ENCODE results near the gene SCARF2. TPM values are rescaled to one million over a fixed set of nuclear protein-coding genes. Genes with fewer than 3 reads are reported as not detected.
"Not testable (repeated sequence)": the region's sequence is repeated elsewhere in the genome, so short reads cannot be mapped to it uniquely, and the experiment has no call there.

Gene SCARF2
- total RNA-seq, 4 donors from 2014 or later, result 1.1 to 6.9 (median 2.4) TPM

DNA sequence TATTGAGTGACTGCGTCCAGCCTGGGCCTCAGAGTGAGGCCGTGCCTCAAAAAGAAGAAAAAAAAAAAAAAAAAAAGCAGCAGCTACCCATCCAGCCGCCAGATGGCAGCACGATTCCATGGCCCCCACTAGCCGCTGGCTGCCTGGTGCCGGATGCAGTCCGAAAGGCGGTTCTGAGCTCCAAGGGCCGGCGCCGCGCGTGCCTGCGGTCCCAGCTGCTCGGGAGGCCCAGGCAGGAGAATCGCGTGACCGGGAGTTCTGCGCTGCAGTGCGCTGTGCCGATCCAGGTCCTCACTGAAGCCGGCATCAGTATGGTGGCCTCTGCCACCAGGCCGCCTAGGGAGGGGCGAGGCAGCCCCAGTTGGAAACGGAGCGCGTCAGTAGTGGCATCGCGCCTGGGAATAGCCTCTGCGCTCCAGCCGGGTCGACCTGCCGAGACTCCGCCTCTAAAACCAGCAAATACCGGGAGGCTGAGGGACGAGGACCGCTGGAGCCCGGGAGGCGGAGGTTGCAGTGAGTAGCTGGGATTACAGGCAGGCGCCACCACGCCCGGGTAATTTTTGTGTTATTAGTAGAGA, 19.3 kb downstream of the SCARF2 start:
- H3K27ac ChIP-seq, result peak overlapping the region in 3 of 4 donors; percentile 39 to 62 (median 47)
- no peak for DNase-seq
- H3K4me1 ChIP-seq, result peaks cover 4 to 20% (median 11%) of the 10 kb centered on the region in 3 donors
- no peaks in the 10 kb centered on the region for H3K9me3 ChIP-seq
- H3K4me3 ChIP-seq, result peak overlapping the region in 3 of 4 donors; percentile 32 to 63 (median 40)
- H3K27me3 ChIP-seq, result peaks cover 0 to 11% (median 0%) of the 10 kb centered on the region in 4 donors
- intact Hi-C loops (cut with DNase I), result loop anchor here (5.0 kb wide), 1 partner anchor 79 kb away; the partner anchor contains the start of gene KLHL22
- WGBS, 2 donors, result 4 to 37% methylated on average over 10 to 14 of the region's 42 CpGs
- H3K36me3 ChIP-seq, result no peaks in the 10 kb centered on the region
- TF ChIP-seq, protein P1, sequence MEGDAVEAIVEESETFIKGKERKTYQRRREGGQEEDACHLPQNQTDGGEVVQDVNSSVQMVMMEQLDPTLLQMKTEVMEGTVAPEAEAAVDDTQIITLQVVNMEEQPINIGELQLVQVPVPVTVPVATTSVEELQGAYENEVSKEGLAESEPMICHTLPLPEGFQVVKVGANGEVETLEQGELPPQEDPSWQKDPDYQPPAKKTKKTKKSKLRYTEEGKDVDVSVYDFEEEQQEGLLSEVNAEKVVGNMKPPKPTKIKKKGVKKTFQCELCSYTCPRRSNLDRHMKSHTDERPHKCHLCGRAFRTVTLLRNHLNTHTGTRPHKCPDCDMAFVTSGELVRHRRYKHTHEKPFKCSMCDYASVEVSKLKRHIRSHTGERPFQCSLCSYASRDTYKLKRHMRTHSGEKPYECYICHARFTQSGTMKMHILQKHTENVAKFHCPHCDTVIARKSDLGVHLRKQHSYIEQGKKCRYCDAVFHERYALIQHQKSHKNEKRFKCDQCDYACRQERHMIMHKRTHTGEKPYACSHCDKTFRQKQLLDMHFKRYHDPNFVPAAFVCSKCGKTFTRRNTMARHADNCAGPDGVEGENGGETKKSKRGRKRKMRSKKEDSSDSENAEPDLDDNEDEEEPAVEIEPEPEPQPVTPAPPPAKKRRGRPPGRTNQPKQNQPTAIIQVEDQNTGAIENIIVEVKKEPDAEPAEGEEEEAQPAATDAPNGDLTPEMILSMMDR (IDR thresholded peaks at IDR 0.05), result peak; percentile 74 to 91 (median 78)
- TF ChIP-seq POLR2A (IDR thresholded peaks at IDR 0.05), result no peak

- WGBS, 2 donors, result 78 to 80% methylated on average over 3 of the region's 3 CpGs
- intact Hi-C loops (cut with DNase I), result loop anchor here (5.0 kb wide), 1 partner anchor 82 kb away; the partner anchor contains the start of gene KLHL22
- not testable (repeated sequence) for H3K36me3 ChIP-seq
Measured at GRCh38 chr22:20415699-20416098, 21.9 kb downstream of the SCARF2 start.

DNA sequence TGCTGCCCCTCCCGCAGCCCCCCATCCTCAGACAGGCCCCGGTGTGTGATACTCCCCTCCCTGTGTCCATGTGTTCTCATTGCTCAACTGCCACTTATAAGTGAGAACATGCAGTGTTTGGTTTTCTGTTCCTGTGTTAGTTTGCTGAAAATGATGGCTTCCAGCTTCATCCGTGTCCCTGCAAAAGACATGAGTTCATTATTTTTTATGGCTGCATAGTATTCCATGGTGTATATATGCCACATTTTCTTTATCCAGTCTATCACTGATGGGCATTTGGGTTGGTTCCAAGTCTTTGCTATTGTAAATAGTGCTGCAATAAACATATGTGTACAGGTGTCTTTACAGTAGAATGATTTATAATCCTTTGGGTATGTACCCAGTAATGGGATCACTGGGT, 22.4 kb downstream of the SCARF2 start:
- intact Hi-C loops (cut with DNase I), result loop anchor here (5.0 kb wide), 1 partner anchor 82 kb away; the partner anchor contains the start of gene KLHL22
- H3K4me1 ChIP-seq, result peaks cover 4 to 11% (median 4%) of the 10 kb centered on the region in 3 donors
- H3K36me3 ChIP-seq, H3K4me3 ChIP-seq, DNase-seq, H3K27ac ChIP-seq, H3K9me3 ChIP-seq, H3K27me3 ChIP-seq: not testable (repeated sequence)
- 89 to 95% methylated on average over 3 of the region's 3 CpGs for whole genome bisulfite sequencing, 2 donors

More at GRCh38 chr22:20415699-20416098, 21.9 kb downstream of the SCARF2 start:
- H3K4me1 ChIP-seq, result peaks cover 4 to 11% (median 4%) of the 10 kb centered on the region in 3 donors
- not testable (repeated sequence) for H3K4me3 ChIP-seq, DNase-seq, H3K27ac ChIP-seq, H3K9me3 ChIP-seq, H3K27me3 ChIP-seq

- no peaks in the 10 kb centered on the region for H3K36me3 ChIP-seq
- TF ChIP-seq, protein P1 (IDR thresholded peaks at IDR 0.05), result no peak
- TF ChIP-seq POLR2A (IDR thresholded peaks at IDR 0.05), result no peak
- intact Hi-C loops (cut with DNase I), result no loop called here
- no peaks in the 10 kb centered on the region for H3K9me3 ChIP-seq
- no peak overlapping the region for H3K4me3 ChIP-seq
- no peak overlapping the region for H3K27ac ChIP-seq
- 50 to 81% methylated on average over 3 of the region's 3 CpGs for WGBS, 2 donors
- no peak for DNase-seq
- peaks cover 4 to 11% (median 4%) of the 10 kb centered on the region in 3 donors for H3K4me1 ChIP-seq
- H3K27me3 ChIP-seq, result no peaks in the 10 kb centered on the region
Measured at GRCh38 chr22:20414450-20414849, 23.2 kb downstream of the SCARF2 start.

DNA sequence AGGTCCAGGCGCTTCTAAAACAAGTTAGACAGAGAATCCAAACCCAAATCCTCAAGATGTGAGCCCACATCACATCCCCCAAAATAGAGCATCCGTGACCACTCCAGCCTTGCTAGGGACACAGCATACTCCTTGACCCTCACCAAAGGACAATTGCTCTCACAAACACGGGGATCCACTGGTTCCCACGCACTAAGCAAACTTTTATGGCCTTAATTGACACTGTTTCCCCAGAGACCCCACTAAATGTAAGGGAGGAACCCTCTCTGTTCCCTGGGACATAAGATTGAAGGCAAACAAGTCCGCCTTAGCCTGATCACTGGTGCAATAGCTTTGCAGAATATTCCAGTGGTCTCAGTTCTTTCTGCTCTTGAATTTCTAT, 23.6 kb downstream of the SCARF2 start:
- no peaks in the 10 kb centered on the region for H3K9me3 ChIP-seq
- no peak overlapping the region for H3K27ac ChIP-seq
- intact Hi-C loops (cut with DNase I), result no loop called here
- no peak overlapping the region for H3K4me3 ChIP-seq
- no peak for DNase-seq
- H3K27me3 ChIP-seq, result no peaks in the 10 kb centered on the region
- peaks cover 4 to 11% (median 4%) of the 10 kb centered on the region in 3 donors for H3K4me1 ChIP-seq
- H3K36me3 ChIP-seq, result no peaks in the 10 kb centered on the region
- TF ChIP-seq, protein P1 (IDR thresholded peaks at IDR 0.05), result no peak
- TF ChIP-seq POLR2A (IDR thresholded peaks at IDR 0.05), result no peak
- 75 to 89% methylated on average over 2 to 4 of the region's 5 CpGs for WGBS, 2 donors

DNA sequence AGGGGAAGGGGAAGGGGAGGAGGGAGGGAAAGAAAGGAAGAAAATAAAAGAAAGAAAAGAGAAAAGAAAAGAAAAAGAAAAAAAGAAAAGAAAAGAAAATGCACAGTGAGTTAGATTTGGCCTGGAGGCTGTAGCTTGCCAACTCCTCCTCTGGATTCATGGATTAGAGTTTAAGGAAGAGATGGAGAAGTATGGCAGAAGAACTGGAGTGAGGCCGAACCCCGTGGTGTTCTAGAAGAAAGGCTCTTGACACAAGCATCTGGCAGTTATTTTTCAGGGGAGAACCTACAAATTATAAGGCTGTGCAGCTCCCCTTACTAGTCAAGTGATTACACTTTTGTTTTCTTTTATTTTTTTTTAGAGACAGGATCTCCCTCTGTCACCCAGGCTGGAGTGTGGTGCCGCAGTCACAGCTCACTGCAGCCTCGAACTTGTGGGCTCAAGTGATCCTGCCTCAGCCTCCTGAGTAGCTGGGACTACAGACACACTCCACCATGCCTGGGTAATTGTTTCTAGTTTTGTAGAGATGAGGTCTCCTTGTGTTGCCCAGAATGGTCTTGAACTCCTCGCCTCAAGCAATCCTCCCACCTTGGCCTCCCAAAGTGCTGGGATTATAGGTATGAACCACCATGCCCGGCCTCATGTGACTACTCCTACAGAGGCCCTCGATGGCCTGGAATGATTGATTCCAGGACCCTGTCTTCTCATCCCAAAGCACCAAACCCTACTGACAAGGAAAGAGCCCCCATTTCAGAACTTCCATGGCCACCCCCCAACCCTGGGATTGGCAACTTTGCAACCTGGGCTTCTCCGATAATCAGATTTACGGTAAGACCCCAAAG, 24.2 kb downstream of the SCARF2 start:
- H3K27me3 ChIP-seq, result no peaks in the 10 kb centered on the region
- DNase-seq, result no peak
- intact Hi-C loops (cut with DNase I), result no loop called here
- no peaks in the 10 kb centered on the region for H3K9me3 ChIP-seq
- H3K27ac ChIP-seq, result no peak overlapping the region
- no peak for TF ChIP-seq POLR2A (IDR thresholded peaks at IDR 0.05)
- TF ChIP-seq, protein P1 (IDR thresholded peaks at IDR 0.05), result no peak
- H3K4me1 ChIP-seq, result peaks cover 2 to 8% (median 2%) of the 10 kb centered on the region in 3 donors
- H3K4me3 ChIP-seq, result no peak overlapping the region
- no peaks in the 10 kb centered on the region for H3K36me3 ChIP-seq
- 82 to 87% methylated on average over 7 to 8 of the region's 9 CpGs for WGBS, 2 donors

All from esophagus squamous epithelium (tissue), 5 donors.